ENCODE measurements around the gene MRE11. TPM values are rescaled to one million over a fixed set of nuclear protein-coding genes. Genes with fewer than 3 reads are reported as not detected.

MRE11 gene
- total RNA-seq, 1 donor from 2014 or later = 45.9 TPM

- Mint-ChIP-seq H3K4me3 (no peak overlapping the region), H3K27ac (no peak overlapping the region), H3K27me3 (ENCODE audit: insufficient read depth) (no peaks in the 10 kb centered on the region), H3K4me1 (ENCODE audit: low read depth) (no peaks in the 10 kb centered on the region), H3K9me3 (peaks cover 3% of the 10 kb centered on the region), H3K36me3 (ENCODE audit: low read depth) (peaks cover 24% of the 10 kb centered on the region)
- intact Hi-C loops (cut with micrococcal nuclease) = no loop called here
- DNase-seq (ENCODE audit: low spot score) = no peak
Observed at GRCh38 chr11:94449029-94449428, 44.6 kb downstream of the MRE11 start.

DNA sequence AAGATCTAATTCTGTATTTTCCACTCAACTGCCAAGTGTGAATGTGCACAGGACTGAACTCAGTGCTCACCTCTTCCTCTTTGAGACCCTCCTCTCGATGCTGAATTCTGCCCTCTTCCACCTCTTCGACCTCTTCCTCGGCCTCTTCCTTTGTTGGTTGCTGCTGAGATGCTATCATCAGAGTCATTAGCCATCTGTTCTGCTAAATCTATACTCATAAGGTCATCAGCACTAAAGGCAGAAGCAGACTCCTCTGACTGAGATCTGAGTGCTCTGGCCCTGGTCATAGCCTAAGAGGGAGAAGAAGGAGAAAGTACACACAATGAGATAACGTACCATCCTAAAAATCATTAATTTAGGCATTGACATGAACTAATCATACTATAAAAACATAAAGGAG is 46.5 kb downstream of the MRE11 start:
- intact Hi-C loops (cut with micrococcal nuclease) = no loop called here
- no peaks in the 10 kb centered on the region for H3K27me3 Mint-ChIP-seq (ENCODE audit: insufficient read depth)
- H3K27ac Mint-ChIP-seq = no peak overlapping the region
- H3K4me1 Mint-ChIP-seq (ENCODE audit: low read depth) = no peaks in the 10 kb centered on the region
- no peaks in the 10 kb centered on the region for H3K9me3 Mint-ChIP-seq
- peaks cover 13% of the 10 kb centered on the region for H3K36me3 Mint-ChIP-seq (ENCODE audit: low read depth)
- DNase-seq (ENCODE audit: low spot score) = no peak
- H3K4me3 Mint-ChIP-seq = no peak overlapping the region

DNA sequence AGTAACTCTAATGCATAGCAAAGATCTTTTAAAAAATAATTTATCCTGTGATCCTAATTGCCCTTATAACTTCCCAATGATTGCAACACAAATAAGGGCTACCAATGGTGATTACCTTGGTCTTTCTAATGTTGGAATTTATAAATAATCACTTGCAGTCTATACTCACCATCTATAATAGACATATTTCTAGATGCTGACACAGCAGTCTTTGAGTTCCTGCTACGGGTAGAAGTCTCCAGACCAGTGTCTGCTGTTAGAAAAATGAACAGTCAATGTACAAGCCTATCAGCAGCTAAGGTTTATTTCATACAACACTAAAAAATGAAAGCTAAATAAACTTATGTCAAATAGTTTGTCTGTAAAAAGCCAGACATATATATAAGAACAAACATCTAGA is 48.0 kb downstream of the MRE11 start:
- Mint-ChIP-seq H3K27me3 (ENCODE audit: insufficient read depth) (no peaks in the 10 kb centered on the region), H3K27ac (no peak overlapping the region)

DNA sequence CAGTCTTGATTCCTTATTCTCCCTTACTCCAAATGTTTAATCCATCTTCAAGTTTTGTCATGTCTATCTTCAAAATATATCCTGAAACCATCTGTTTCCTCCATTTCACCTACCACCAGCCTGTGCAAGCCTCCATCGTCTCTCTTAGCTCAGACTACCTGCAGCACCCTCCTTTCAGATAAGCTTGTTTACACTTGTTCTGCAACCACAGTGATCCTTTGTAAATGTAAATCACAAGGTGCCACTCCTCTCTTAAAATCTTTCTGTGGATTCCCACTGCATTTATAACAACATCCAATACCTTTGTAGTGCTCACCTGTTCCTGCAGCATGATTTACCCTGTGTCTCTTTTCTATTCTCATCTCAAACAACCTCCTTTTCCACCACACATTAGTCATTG is 60.6 kb downstream of the MRE11 start:
- no peak overlapping the region for H3K4me3 Mint-ChIP-seq
- H3K9me3 Mint-ChIP-seq = no peaks in the 10 kb centered on the region
- H3K36me3 Mint-ChIP-seq (ENCODE audit: low read depth) = peaks cover 43% of the 10 kb centered on the region
- intact Hi-C loops (cut with micrococcal nuclease) = no loop called here
- no peaks in the 10 kb centered on the region for H3K4me1 Mint-ChIP-seq (ENCODE audit: low read depth)
- no peaks in the 10 kb centered on the region for H3K27me3 Mint-ChIP-seq (ENCODE audit: insufficient read depth)
- H3K27ac Mint-ChIP-seq = no peak overlapping the region
- no peak for DNase-seq (ENCODE audit: low spot score)

More for the DNA sequence above, 48.0 kb downstream of the MRE11 start:
- H3K36me3 Mint-ChIP-seq (ENCODE audit: low read depth) = peaks cover 15% of the 10 kb centered on the region
- H3K4me1 Mint-ChIP-seq (ENCODE audit: low read depth) = peaks cover 7% of the 10 kb centered on the region
- no peaks in the 10 kb centered on the region for H3K9me3 Mint-ChIP-seq
- DNase-seq (ENCODE audit: low spot score) = no peak
- intact Hi-C loops (cut with micrococcal nuclease) = no loop called here
- H3K4me3 Mint-ChIP-seq = no peak overlapping the region

DNA sequence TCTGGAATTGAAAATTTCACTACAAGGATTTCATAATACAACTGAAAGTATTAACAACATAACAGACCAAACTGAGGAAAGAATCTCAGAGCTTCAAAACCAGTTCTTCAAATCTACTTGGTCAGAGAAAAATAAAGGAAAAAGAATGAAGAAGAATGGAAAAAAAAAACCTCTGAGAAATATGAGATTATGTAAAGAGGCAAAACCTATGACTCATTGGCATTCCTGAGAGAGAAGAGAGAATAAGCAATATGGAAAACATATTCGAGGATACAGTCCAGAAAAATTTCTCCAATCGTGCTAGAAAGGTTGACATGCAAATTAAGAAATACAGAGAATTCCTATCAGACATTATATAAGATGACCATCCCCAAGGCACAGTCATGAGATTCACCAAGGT is 69.0 kb downstream of the MRE11 start:
- no peak overlapping the region for H3K27ac Mint-ChIP-seq
- DNase-seq (ENCODE audit: low spot score) = no peak
- intact Hi-C loops (cut with micrococcal nuclease) = no loop called here

GRCh38 chr11:94424011-94424410 is 69.6 kb downstream of the MRE11 start:
- Mint-ChIP-seq H3K4me1 (ENCODE audit: low read depth) (no peaks in the 10 kb centered on the region), H3K27me3 (ENCODE audit: insufficient read depth) (no peaks in the 10 kb centered on the region), H3K4me3 (no peak overlapping the region), H3K27ac (no peak overlapping the region), H3K36me3 (ENCODE audit: low read depth) (peaks cover 33% of the 10 kb centered on the region), H3K9me3 (no peaks in the 10 kb centered on the region)
- no peak for DNase-seq (ENCODE audit: low spot score)
- intact Hi-C loops (cut with micrococcal nuclease) = no loop called here

More for the DNA sequence above, 69.0 kb downstream of the MRE11 start:
- Mint-ChIP-seq H3K9me3 (no peaks in the 10 kb centered on the region), H3K4me1 (ENCODE audit: low read depth) (no peaks in the 10 kb centered on the region), H3K4me3 (no peak overlapping the region), H3K27me3 (ENCODE audit: insufficient read depth) (no peaks in the 10 kb centered on the region), H3K36me3 (ENCODE audit: low read depth) (peaks cover 36% of the 10 kb centered on the region)

GRCh38 chr11:94423507-94423906 is 70.1 kb downstream of the MRE11 start:
- H3K4me1 Mint-ChIP-seq (ENCODE audit: low read depth) = no peaks in the 10 kb centered on the region
- no peaks in the 10 kb centered on the region for H3K27me3 Mint-ChIP-seq (ENCODE audit: insufficient read depth)
- no peak overlapping the region for H3K27ac Mint-ChIP-seq
- H3K36me3 Mint-ChIP-seq (ENCODE audit: low read depth) = peaks cover 28% of the 10 kb centered on the region
- H3K9me3 Mint-ChIP-seq = no peaks in the 10 kb centered on the region
- DNase-seq (ENCODE audit: low spot score) = no peak
- intact Hi-C loops (cut with micrococcal nuclease) = no loop called here
- no peak overlapping the region for H3K4me3 Mint-ChIP-seq

- Mint-ChIP-seq H3K4me3 (no peak overlapping the region), H3K9me3 (no peaks in the 10 kb centered on the region), H3K27me3 (ENCODE audit: insufficient read depth) (no peaks in the 10 kb centered on the region), H3K4me1 (ENCODE audit: low read depth) (no peaks in the 10 kb centered on the region), H3K36me3 (ENCODE audit: low read depth) (peaks cover 16% of the 10 kb centered on the region), H3K27ac (no peak overlapping the region)
- DNase-seq (ENCODE audit: low spot score) = no peak
- intact Hi-C loops (cut with micrococcal nuclease) = no loop called here
Observed at GRCh38 chr11:94418123-94418765, 75.4 kb downstream of the MRE11 start.

- Mint-ChIP-seq H3K36me3 (ENCODE audit: low read depth) (peaks cover 16% of the 10 kb centered on the region), H3K4me3 (no peak overlapping the region), H3K27me3 (ENCODE audit: insufficient read depth) (no peaks in the 10 kb centered on the region), H3K27ac (no peak overlapping the region), H3K9me3 (no peaks in the 10 kb centered on the region), H3K4me1 (ENCODE audit: low read depth) (no peaks in the 10 kb centered on the region)
- intact Hi-C loops (cut with micrococcal nuclease) = loop anchor here (1.0 kb wide), 1 partner anchor 496 kb away; no protein-coding TSS in a partner anchor
- DNase-seq (ENCODE audit: low spot score) = no peak
Observed at GRCh38 chr11:94417386-94417987, 76.2 kb downstream of the MRE11 start.

DNA sequence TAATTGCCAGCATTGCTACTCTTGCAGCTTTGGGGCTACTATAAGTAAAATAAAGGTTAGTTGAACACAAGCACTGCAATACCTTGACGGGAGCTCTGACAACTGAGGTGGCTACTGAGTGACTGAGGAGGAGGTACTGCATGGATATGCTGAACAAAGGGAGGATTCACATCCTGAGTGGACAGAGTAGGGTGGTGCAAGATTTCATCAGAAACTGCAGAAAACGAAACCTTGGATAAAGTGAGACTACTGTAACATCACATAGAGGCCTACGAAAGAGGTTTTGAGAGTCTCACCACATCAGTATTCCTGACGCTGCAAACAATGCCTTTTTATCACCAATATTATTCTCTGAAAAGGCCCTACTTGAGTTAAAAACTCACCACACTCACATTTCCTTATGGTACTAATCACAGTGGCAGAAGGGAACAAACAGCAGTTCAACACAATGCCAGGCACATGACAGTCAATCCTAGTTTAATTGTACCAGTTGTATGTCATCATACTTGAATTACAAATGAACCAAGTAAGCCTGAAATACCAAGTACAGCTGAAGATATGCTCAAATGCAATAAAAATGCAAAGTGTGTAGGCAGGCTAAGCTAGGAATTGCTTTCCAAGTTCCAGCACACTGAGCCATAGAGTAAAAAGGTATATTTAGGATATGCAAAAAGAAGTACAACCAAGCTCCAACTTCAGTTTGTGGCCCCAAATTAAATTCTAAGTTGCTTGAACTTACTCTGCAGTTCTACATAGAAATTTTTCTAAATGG is 88.4 kb downstream of the MRE11 start:
- H3K36me3 Mint-ChIP-seq (ENCODE audit: low read depth) = no peaks in the 10 kb centered on the region
- H3K27me3 Mint-ChIP-seq (ENCODE audit: insufficient read depth) = peaks cover 19% of the 10 kb centered on the region
- no peak overlapping the region for H3K27ac Mint-ChIP-seq
- intact Hi-C loops (cut with micrococcal nuclease) = loop anchor here (10.0 kb wide), 1 partner anchor 920 kb away; no protein-coding TSS in a partner anchor
- no peak overlapping the region for H3K4me3 Mint-ChIP-seq
- peaks cover 6% of the 10 kb centered on the region for H3K9me3 Mint-ChIP-seq
- no peak for DNase-seq (ENCODE audit: low spot score)
- peaks cover 7% of the 10 kb centered on the region for H3K4me1 Mint-ChIP-seq (ENCODE audit: low read depth)

DNA sequence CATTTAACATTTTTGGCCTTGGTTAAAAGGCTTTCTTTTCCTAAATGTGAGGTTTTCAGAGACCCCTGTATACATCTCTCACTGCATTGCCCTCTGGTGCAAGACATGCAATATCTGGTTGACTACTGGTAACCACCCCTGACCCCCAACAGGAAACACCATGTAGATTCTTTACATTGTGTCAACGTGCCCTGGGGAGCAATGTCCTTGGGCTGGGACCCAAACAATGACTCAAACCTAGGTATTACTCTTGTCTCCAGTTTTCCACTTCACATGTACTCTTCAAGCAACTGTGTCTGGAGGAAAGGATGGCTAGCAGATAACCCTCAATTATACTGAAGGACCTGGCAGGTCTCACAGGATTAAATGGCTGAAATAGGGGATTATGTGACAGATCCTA is 91.3 kb downstream of the MRE11 start:
- no peak for DNase-seq (ENCODE audit: low spot score)
- no peaks in the 10 kb centered on the region for H3K36me3 Mint-ChIP-seq (ENCODE audit: low read depth)
- no peak overlapping the region for H3K27ac Mint-ChIP-seq
- peaks cover 8% of the 10 kb centered on the region for H3K4me1 Mint-ChIP-seq (ENCODE audit: low read depth)
- no peak overlapping the region for H3K4me3 Mint-ChIP-seq
- H3K27me3 Mint-ChIP-seq (ENCODE audit: insufficient read depth) = peaks cover 29% of the 10 kb centered on the region
- intact Hi-C loops (cut with micrococcal nuclease) = loop anchor here (10.0 kb wide), 1 partner anchor 918 kb away; no protein-coding TSS in a partner anchor
- peaks cover 2% of the 10 kb centered on the region for H3K9me3 Mint-ChIP-seq

DNA sequence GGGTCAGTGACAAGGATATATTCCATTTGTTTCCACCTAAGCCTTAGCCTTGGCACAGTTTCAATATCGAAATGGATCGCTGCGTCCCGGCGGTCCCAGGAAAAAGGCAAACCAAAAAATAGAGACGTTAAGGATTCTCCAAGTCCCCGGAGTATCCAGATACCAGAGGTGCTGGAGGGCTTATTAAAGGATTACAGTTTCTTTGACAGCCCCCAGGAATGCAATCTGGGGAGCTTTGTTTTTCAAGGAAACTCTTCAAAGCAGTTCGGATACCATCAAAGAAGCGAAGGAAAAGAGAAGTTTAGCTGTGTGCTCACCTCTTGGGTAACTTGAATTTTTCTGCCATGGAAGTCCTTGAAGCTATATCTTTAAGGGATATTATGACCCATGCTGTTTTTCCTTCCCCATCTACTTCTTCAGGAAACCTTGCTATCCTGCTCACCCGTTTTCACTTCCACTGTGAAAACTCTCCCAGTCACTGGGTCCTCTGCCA is 91.8 kb downstream of the MRE11 start:
- no peak overlapping the region for H3K27ac Mint-ChIP-seq
- H3K36me3 Mint-ChIP-seq (ENCODE audit: low read depth) = no peaks in the 10 kb centered on the region
- no peak for DNase-seq (ENCODE audit: low spot score)
- intact Hi-C loops (cut with micrococcal nuclease) = loop anchor here (10.0 kb wide), 1 partner anchor 917 kb away; no protein-coding TSS in a partner anchor
- H3K4me3 Mint-ChIP-seq = no peak overlapping the region
- H3K27me3 Mint-ChIP-seq (ENCODE audit: insufficient read depth) = peaks cover 29% of the 10 kb centered on the region
- peaks cover 8% of the 10 kb centered on the region for H3K4me1 Mint-ChIP-seq (ENCODE audit: low read depth)
- H3K9me3 Mint-ChIP-seq = no peaks in the 10 kb centered on the region
